HL-60 (cell line): Measurements from ENCODE around the gene FBH1.

Source experiments
- DNase-seq, 2 experiments: peaks; one replicate each; pipeline ENCODE4 v3.0.0-alpha.2; 2010 to 2020; ENCODE audit warnings: low read depth in 1 of 2, low spot score in 1 of 2
- H3K27ac ChIP-seq: fragments of 250-450 bp; sonication (Bioruptor Pico); replicated peaks from 2 replicates; pipeline ENCODE4 v1.5.1; 2020; ENCODE audit warnings: mild to moderate bottlenecking, moderate library complexity
- H3K27me3 ChIP-seq: fragments of 250-450 bp; sonication (Bioruptor Pico); 2 replicates; pipeline ENCODE4 v1.5.1; 2021; ENCODE audit warnings: mild to moderate bottlenecking, moderate library complexity; ENCODE audit not compliant: insufficient read depth, poor library complexity, severe bottlenecking
- H3K4me3 ChIP-seq: replicated peaks from 2 replicates; pipeline ENCODE4 v1.5.1; 2011; ENCODE audit warnings: mild to moderate bottlenecking, control low read depth, low read length; ENCODE audit not compliant: insufficient read depth
- CTCF ChIP-seq: IDR thresholded peaks from one replicate; pipeline ENCODE4 v1.5.1; 2011; ENCODE audit warnings: low read length, control low read depth, inconsistent platforms; ENCODE audit not compliant: insufficient read depth
- GABPA ChIP-seq: IDR thresholded peaks from 2 replicates; pipeline ENCODE4 v1.6.1; 2012; ENCODE audit warnings: low read depth
- POLR2AphosphoS5 ChIP-seq: IDR thresholded peaks from 2 replicates; pipeline ENCODE4 v1.6.1; 2012; ENCODE audit warnings: low read depth
- REST ChIP-seq: IDR thresholded peaks from 2 replicates; pipeline ENCODE4 v1.6.1; 2012; ENCODE audit warnings: low read depth; ENCODE audit not compliant: insufficient replicate concordance
- SPI1 ChIP-seq: IDR thresholded peaks from 2 replicates; pipeline ENCODE4 v1.6.1; 2012; ENCODE audit warnings: low read depth, mild to moderate bottlenecking, borderline replicate concordance

The FBH1 gene

GRCh38 chr10:5965266-5965665 is 75.2 kb downstream of the FBH1 start:
- Histone ChIP-seq H3K27me3 (no peaks in the 10 kb centered on the region), H3K27ac (no peak overlapping the region), H3K4me3 (no peak overlapping the region)
- DNase-seq = no peak
- TF ChIP-seq GABPA (no peak), REST (no peak), CTCF (no peak), SPI1 (no peak), POLR2AphosphoS5 (no peak)

GRCh38 chr10:5968037-5968680 is 78.1 kb downstream of the FBH1 start:
- no peak for DNase-seq
- TF ChIP-seq GABPA (no peak), POLR2AphosphoS5 (no peak), CTCF (no peak), REST (no peak), SPI1 (no peak)
- no peaks in the 10 kb centered on the region for H3K27me3 ChIP-seq
- H3K27ac ChIP-seq = no peak overlapping the region
- no peak overlapping the region for H3K4me3 ChIP-seq

GRCh38 chr10:5968681-5969453 is 78.8 kb downstream of the FBH1 start:
- Histone ChIP-seq H3K27ac (no peak overlapping the region), H3K27me3 (no peaks in the 10 kb centered on the region), H3K4me3 (no peak overlapping the region)
- TF ChIP-seq REST = no peak
- no peak for TF ChIP-seq SPI1
- no peak for TF ChIP-seq CTCF
- TF ChIP-seq POLR2AphosphoS5 = no peak
- TF ChIP-seq GABPA = no peak
- no peak for DNase-seq
